Vagina (tissue), 2 donors: Measurements from ENCODE around the gene EPB41L2.

ENCODE experiments used
- CTCF ChIP-seq, 3 experiments: fragments of 450-650 bp in 2 of 3; fragments of 200-600 bp in 1 of 3; sonication (generic) in 1 of 3; IDR thresholded peaks; one replicate each; pipeline ENCODE4 v1.5.1; 2017 to 2019; ENCODE audit warnings: antibody characterized with exemption in 3 of 3, mild to moderate bottlenecking in 2 of 3, moderate library complexity in 2 of 3
- POLR2A ChIP-seq, 2 donors: fragments of 450-650 bp; IDR thresholded peaks; one replicate each; pipeline ENCODE4 v1.6.1; 2017; ENCODE audit warnings: antibody characterized with exemption in 2 of 2, mild to moderate bottlenecking in 2 of 2, moderate library complexity in 2 of 2

GRCh38 chr6:130913120-130913519 lies 149.9 kb downstream of the EPB41L2 start:
- TF ChIP-seq CTCF (IDR thresholded peaks at IDR 0.05) (no peak), POLR2A (IDR thresholded peaks at IDR 0.05) (no peak)
